Prostate gland (tissue), 2 donors: Measurements from ENCODE around the gene TCF20.

Experiments
- POLR2A ChIP-seq: fragments of 450-650 bp; IDR thresholded peaks from one replicate; pipeline ENCODE4 v1.6.1; 2016; ENCODE audit warnings: antibody characterized with exemption, mild to moderate bottlenecking
- POLR2AphosphoS5 ChIP-seq: sonication (generic); formaldehyde crosslinking; IDR thresholded peaks from one replicate; pipeline ENCODE4 v1.6.1; 2017; ENCODE audit warnings: antibody characterized with exemption
- TF ChIP-seq, protein P1 (sequence below), 4 experiments: fragments of 200-600 bp in 2 of 4; fragments of 450-650 bp in 2 of 4; sonication (generic) in 2 of 4; IDR thresholded peaks; 1 replicate in 3 of 4; 2 replicates in 1 of 4; pipeline ENCODE4 v1.5.1; 2016 to 2019; ENCODE audit warnings: antibody characterized with exemption in 4 of 4, mild to moderate bottlenecking in 2 of 4, moderate library complexity in 2 of 4

DNA sequence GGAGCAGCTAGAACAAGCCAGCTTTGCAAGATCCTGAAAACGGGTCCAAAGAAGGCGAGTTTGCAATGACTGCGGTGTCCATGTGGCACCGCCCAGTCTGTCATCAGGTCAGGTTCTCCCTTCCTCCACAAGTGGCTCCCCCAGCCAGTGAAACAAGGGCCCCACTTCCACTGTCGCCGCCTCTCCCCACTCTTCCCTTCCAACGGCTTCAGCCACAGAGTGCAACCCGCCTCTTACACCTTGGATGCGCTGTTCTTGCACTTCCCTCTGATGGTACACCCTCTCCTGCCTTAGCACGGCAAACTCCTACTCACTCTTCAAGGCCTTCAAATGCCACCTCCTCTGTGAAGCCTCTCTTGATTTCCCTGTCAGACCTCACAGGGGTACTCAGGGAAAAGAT lies 10.8 kb upstream of the TCF20 start:
- TF ChIP-seq, protein P1, sequence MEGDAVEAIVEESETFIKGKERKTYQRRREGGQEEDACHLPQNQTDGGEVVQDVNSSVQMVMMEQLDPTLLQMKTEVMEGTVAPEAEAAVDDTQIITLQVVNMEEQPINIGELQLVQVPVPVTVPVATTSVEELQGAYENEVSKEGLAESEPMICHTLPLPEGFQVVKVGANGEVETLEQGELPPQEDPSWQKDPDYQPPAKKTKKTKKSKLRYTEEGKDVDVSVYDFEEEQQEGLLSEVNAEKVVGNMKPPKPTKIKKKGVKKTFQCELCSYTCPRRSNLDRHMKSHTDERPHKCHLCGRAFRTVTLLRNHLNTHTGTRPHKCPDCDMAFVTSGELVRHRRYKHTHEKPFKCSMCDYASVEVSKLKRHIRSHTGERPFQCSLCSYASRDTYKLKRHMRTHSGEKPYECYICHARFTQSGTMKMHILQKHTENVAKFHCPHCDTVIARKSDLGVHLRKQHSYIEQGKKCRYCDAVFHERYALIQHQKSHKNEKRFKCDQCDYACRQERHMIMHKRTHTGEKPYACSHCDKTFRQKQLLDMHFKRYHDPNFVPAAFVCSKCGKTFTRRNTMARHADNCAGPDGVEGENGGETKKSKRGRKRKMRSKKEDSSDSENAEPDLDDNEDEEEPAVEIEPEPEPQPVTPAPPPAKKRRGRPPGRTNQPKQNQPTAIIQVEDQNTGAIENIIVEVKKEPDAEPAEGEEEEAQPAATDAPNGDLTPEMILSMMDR (IDR thresholded peaks at IDR 0.05), result no peak
- TF ChIP-seq POLR2A (no peak), POLR2AphosphoS5 (no peak)
